ENCODE measurements around the gene EBF3.

EBF3 gene

GRCh38 chr10:129958629-129959543, 5.2 kb downstream of the EBF3 start:
- DNase-seq, result no peak

GRCh38 chr10:129958148-129958628, 5.9 kb downstream of the EBF3 start:
- no peak for DNase-seq

GRCh38 chr10:129956876-129957673, 7.0 kb downstream of the EBF3 start:
- DNase-seq, result no peak

- no peak for DNase-seq
Measured at GRCh38 chr10:129956286-129956670, 7.8 kb downstream of the EBF3 start.

GRCh38 chr10:129955601-129956285, 8.3 kb downstream of the EBF3 start:
- no peak for DNase-seq

- DNase-seq, result no peak
Measured at GRCh38 chr10:129954492-129955315, 9.4 kb downstream of the EBF3 start.

GRCh38 chr10:129953119-129954051, 10.7 kb downstream of the EBF3 start:
- DNase-seq, result no peak

GRCh38 chr10:129952378-129953118, 11.5 kb downstream of the EBF3 start:
- no peak for DNase-seq

- no peak for DNase-seq
Measured at GRCh38 chr10:129951970-129952265, 12.2 kb downstream of the EBF3 start.

- DNase-seq, result no peak
Measured at GRCh38 chr10:129951101-129951969, 12.7 kb downstream of the EBF3 start.

- DNase-seq, result no peak
Measured at GRCh38 chr10:129950676-129951075, 13.4 kb downstream of the EBF3 start.

GRCh38 chr10:129949891-129950291, 14.2 kb downstream of the EBF3 start:
- no peak for DNase-seq

GRCh38 chr10:129949411-129949810, 14.7 kb downstream of the EBF3 start:
- no peak for DNase-seq

GRCh38 chr10:129946859-129947258, 17.2 kb downstream of the EBF3 start:
- no peak for DNase-seq

- no peak for DNase-seq
Measured at GRCh38 chr10:129945941-129946760, 17.9 kb downstream of the EBF3 start.

GRCh38 chr10:129945526-129945925, 18.5 kb downstream of the EBF3 start:
- no peak for DNase-seq

- no peak for DNase-seq
Measured at GRCh38 chr10:129945064-129945463, 19.0 kb downstream of the EBF3 start.

GRCh38 chr10:129944456-129944855, 19.6 kb downstream of the EBF3 start:
- no peak for DNase-seq
